ENCODE measurements around the gene GNA12.
"Not testable (repeated sequence)": the region's sequence is repeated elsewhere in the genome, so short reads cannot be mapped to it uniquely, and the experiment has no call there.

The GNA12 gene

GRCh38 chr7:2724453-2725177 is 119.5 kb downstream of the GNA12 start:
- DNase-seq, result no peak

- DNase-seq, result not testable (repeated sequence)
Observed at GRCh38 chr7:2724036-2724435, 120.1 kb downstream of the GNA12 start.

- no peak for DNase-seq
Observed at GRCh38 chr7:2723138-2723850, 120.8 kb downstream of the GNA12 start.

GRCh38 chr7:2722591-2722990 is 121.5 kb downstream of the GNA12 start:
- no peak for DNase-seq

- no peak for DNase-seq
Observed at GRCh38 chr7:2721842-2722241, 122.3 kb downstream of the GNA12 start.

GRCh38 chr7:2720024-2720423 is 124.1 kb downstream of the GNA12 start:
- DNase-seq, result no peak

GRCh38 chr7:2719007-2719406 is 125.1 kb downstream of the GNA12 start:
- peak; percentile 41 for DNase-seq

GRCh38 chr7:2718296-2718965 is 125.7 kb downstream of the GNA12 start:
- no peak for DNase-seq

- no peak for DNase-seq
Observed at GRCh38 chr7:2717293-2718261, 126.5 kb downstream of the GNA12 start.

- no peak for DNase-seq
Observed at GRCh38 chr7:2716906-2717292, 127.2 kb downstream of the GNA12 start.

- no peak for DNase-seq
Observed at GRCh38 chr7:2716488-2716887, 127.6 kb downstream of the GNA12 start.

- no peak for DNase-seq
Observed at GRCh38 chr7:2715341-2716231, 128.5 kb downstream of the GNA12 start.

GRCh38 chr7:2714636-2715035 is 129.5 kb downstream of the GNA12 start:
- DNase-seq, result no peak

GRCh38 chr7:2713978-2714377 is 130.1 kb downstream of the GNA12 start:
- no peak for DNase-seq

- DNase-seq, result no peak
Observed at GRCh38 chr7:2713370-2713769, 130.7 kb downstream of the GNA12 start.

- no peak for DNase-seq
Observed at GRCh38 chr7:2711895-2712675, 132.0 kb downstream of the GNA12 start.

GRCh38 chr7:2710901-2711551 is 133.1 kb downstream of the GNA12 start:
- DNase-seq, result no peak

GRCh38 chr7:2710286-2710655 is 133.8 kb downstream of the GNA12 start:
- no peak for DNase-seq

- DNase-seq, result peak; percentile 57
Observed at GRCh38 chr7:2709553-2710285, 134.4 kb downstream of the GNA12 start.
